DND-41 (cell line): ENCODE data around the gene ALOX12.

ENCODE experiments used
- ATAC-seq: fragments of 200-7000 bp; cut with Tn5 transposase; 3 replicates; pipeline ENCODE4 v1.9.1; 2021; ENCODE audit warnings: low read depth; ENCODE audit not compliant: insufficient read depth
- DNase-seq: peaks from one replicate; pipeline ENCODE4 v3.0.0-alpha.2; 2020
- H2AFZ ChIP-seq: 2 replicates; pipeline ENCODE4 v1.6.0; 2012; ENCODE audit warnings: low read depth, low read length
- H3K27ac ChIP-seq: 2 replicates; pipeline ENCODE4 v1.5.1; 2012; ENCODE audit warnings: low read length, inconsistent platforms
- H3K27me3 ChIP-seq: fragments of 200-600 bp; sonication (generic); 2 replicates; pipeline ENCODE4 v1.6.0; 2012; ENCODE audit warnings: low read length, mild to moderate bottlenecking, inconsistent platforms; ENCODE audit not compliant: insufficient read depth, poor library complexity
- H3K36me3 ChIP-seq: 2 replicates; pipeline ENCODE4 v1.5.1; 2012; ENCODE audit warnings: low read length, inconsistent platforms; ENCODE audit not compliant: insufficient read depth
- H3K4me1 ChIP-seq: 2 replicates; pipeline ENCODE4 v1.5.1; 2012; ENCODE audit warnings: mild to moderate bottlenecking, low read length; ENCODE audit not compliant: insufficient read depth
- H3K4me2 ChIP-seq: 2 replicates; pipeline ENCODE4 v1.6.0; 2012; ENCODE audit warnings: mild to moderate bottlenecking, moderate library complexity, low read length, inconsistent platforms; ENCODE audit not compliant: insufficient read depth
- H3K4me3 ChIP-seq, 2 experiments: fragments of 200-600 bp in 1 of 2; shearing (Covaris generic) in 1 of 2; 2 replicates each; pipeline ENCODE4 v1.5.1; 2012 to 2016; ENCODE audit warnings: inconsistent platforms in 2 of 2, low read length in 2 of 2, mild to moderate bottlenecking in 2 of 2, low read depth in 1 of 2, moderate library complexity in 1 of 2
- H3K79me2 ChIP-seq: 2 replicates; pipeline ENCODE4 v1.6.0; 2012; ENCODE audit warnings: low read length, inconsistent platforms; ENCODE audit not compliant: insufficient read depth
- H3K9ac ChIP-seq: 2 replicates; pipeline ENCODE4 v1.6.0; 2012; ENCODE audit warnings: low read depth, mild to moderate bottlenecking, inconsistent platforms, low read length, moderate library complexity
- H3K9me3 ChIP-seq: 2 replicates; pipeline ENCODE4 v1.5.1; 2012; ENCODE audit warnings: low read length, moderate library complexity, mild to moderate bottlenecking, inconsistent platforms; ENCODE audit not compliant: insufficient read depth, severe bottlenecking
- H4K20me1 ChIP-seq: 2 replicates; pipeline ENCODE4 v1.6.0; 2012; ENCODE audit warnings: low read length; ENCODE audit not compliant: insufficient read depth
- EZH2 ChIP-seq: IDR thresholded peaks from 3 replicates; pipeline ENCODE4 v1.6.1; 2012; ENCODE audit warnings: borderline replicate concordance, low read depth, mild to moderate bottlenecking, moderate library complexity, low read length, inconsistent platforms; ENCODE audit not compliant: severe bottlenecking
- TF ChIP-seq, protein P1 (sequence below): IDR thresholded peaks from 2 replicates; pipeline ENCODE4 v1.5.1; 2012; ENCODE audit warnings: borderline replicate concordance, low read length, moderate library complexity, mild to moderate bottlenecking; ENCODE audit not compliant: poor library complexity, severe bottlenecking; ENCODE audit errors: extremely low read depth

The ALOX12 gene

DNA sequence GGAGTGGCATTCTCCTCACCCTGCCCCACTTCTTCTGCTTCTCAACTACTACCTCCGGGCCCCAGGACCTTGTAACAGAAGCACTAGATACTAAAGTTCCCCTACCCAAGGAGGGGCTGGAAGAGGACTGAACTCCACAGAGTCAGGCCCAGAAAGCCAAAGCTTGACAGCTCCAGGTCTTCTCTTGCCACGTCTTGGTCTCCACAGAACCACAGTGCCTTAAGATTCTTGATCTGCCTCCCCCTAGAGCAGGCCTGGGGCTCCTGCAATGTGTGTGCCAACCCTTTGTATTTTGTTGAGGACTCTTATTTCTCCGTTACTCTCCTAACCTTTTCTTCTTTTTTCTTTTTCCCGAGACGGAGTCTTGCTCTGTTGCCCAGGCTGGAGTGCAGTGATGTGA is 44.0 kb downstream of the ALOX12 start:
- peaks cover 16% of the 10 kb centered on the region for H3K79me2 ChIP-seq
- no peak overlapping the region for H2AFZ ChIP-seq
- no peak for ATAC-seq
- no peaks in the 10 kb centered on the region for H4K20me1 ChIP-seq
- no peaks in the 10 kb centered on the region; the same call in 1 of the 2 replicates for H3K36me3 ChIP-seq
- TF ChIP-seq, protein P1, sequence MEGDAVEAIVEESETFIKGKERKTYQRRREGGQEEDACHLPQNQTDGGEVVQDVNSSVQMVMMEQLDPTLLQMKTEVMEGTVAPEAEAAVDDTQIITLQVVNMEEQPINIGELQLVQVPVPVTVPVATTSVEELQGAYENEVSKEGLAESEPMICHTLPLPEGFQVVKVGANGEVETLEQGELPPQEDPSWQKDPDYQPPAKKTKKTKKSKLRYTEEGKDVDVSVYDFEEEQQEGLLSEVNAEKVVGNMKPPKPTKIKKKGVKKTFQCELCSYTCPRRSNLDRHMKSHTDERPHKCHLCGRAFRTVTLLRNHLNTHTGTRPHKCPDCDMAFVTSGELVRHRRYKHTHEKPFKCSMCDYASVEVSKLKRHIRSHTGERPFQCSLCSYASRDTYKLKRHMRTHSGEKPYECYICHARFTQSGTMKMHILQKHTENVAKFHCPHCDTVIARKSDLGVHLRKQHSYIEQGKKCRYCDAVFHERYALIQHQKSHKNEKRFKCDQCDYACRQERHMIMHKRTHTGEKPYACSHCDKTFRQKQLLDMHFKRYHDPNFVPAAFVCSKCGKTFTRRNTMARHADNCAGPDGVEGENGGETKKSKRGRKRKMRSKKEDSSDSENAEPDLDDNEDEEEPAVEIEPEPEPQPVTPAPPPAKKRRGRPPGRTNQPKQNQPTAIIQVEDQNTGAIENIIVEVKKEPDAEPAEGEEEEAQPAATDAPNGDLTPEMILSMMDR, result no peak
- no peak for TF ChIP-seq EZH2
- H3K4me3 ChIP-seq, result no peak overlapping the region
- DNase-seq, result no peak
- no peaks in the 10 kb centered on the region for H3K27me3 ChIP-seq
- H3K27ac ChIP-seq, result no peak overlapping the region
- no peak overlapping the region for H3K4me2 ChIP-seq
- no peaks in the 10 kb centered on the region for H3K9me3 ChIP-seq
- no peak overlapping the region for H3K9ac ChIP-seq
- H3K4me1 ChIP-seq, result peaks cover 18% of the 10 kb centered on the region

DNA sequence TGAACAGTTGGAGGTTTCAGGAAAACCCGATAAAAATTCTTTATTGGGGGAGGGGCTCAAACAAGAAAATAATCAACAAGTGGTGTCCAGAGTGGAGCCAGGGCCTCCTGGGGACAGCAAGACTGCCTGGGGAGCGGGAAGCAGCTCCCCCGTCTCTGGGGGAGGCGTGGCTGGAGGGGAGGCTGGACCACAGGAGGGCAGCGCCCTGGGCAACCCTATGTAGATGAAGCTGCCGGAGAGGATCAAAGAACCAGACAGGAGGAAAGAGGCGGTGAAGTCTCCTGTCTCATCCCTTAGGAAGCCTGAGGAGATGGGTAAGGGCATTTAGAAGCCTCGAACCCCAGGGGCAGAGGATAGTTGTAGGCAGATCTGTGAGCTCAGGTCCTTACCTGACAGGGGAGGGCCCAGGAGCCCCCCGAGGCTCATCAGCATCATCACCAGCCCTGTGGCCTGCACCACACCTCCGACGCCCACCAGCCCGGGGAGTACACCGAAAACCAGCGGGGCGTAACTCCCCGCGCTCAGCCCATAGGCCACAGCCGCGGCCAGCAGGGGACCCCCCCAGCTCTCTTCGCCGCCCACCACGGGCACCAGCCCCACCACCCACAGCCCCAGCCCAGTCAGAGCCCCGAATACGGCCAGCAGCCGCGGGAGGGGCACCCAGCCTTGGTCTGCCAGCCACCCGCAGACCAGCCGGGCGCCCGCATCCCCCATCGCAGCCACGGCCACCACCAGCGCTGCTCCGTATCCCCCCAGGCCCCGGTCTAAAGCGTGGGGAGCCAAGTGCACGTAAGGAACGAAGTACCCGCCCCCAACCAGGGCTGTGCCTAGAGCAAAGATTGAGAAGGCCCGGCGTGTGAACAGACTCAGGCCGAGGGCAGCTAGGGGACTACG is 46.0 kb downstream of the ALOX12 start:
- no peak overlapping the region for H3K9ac ChIP-seq

DNA sequence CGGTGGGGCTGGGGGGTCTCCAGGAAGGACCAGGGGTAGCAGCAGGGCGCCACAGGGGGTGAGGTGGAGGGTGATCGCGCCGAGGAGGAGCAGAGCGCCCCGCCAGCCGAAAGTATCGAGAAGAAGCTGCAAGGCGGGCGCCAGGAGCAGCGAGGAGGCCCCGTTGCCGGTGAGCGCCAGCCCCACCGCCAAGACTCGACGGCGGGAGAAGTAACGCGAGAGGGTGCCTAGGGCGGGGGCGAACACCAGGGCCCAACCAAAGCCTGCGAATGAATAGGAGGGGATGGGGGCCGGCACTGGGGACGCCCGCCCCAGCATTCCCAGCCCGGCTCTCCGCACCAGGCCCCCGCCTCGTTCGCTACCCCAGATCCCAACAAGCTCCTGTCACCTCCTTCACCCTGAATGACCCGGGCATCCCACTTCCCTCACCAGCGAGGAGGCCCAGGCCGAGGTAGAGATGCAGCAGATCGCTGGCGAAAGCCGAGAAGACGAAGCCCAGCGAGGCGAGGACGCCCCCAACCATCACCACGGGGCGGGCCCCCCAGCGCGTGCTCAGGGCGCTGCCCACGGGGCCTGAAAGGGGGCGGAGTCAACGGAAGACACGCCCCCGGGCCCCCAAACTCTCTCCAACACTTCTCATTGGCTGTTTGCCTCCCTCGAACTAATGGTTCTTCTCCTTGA is 46.8 kb downstream of the ALOX12 start:
- Histone ChIP-seq H3K79me2 (no peaks in the 10 kb centered on the region), H4K20me1 (no peaks in the 10 kb centered on the region), H3K27ac (no peak overlapping the region), H3K4me2 (no peak overlapping the region), H3K27me3 (peaks cover 12% of the 10 kb centered on the region), H3K36me3 (no peaks in the 10 kb centered on the region), H3K9ac (no peak overlapping the region), H3K4me1 (peaks cover 9% of the 10 kb centered on the region), H2AFZ (no peak overlapping the region), H3K4me3 (no peak overlapping the region), H3K9me3 (no peaks in the 10 kb centered on the region)
- no peak for TF ChIP-seq EZH2
- TF ChIP-seq, protein P1, result no peak
- ATAC-seq (no peak), DNase-seq (no peak)

More for the DNA sequence above, 46.0 kb downstream of the ALOX12 start:
- TF ChIP-seq, protein P1, result no peak
- no peak for TF ChIP-seq EZH2
- no peaks in the 10 kb centered on the region for H4K20me1 ChIP-seq
- H3K4me3 ChIP-seq, result no peak overlapping the region
- no peaks in the 10 kb centered on the region for H3K9me3 ChIP-seq
- peaks cover 9% of the 10 kb centered on the region for H3K27me3 ChIP-seq
- no peak overlapping the region for H3K4me2 ChIP-seq
- peaks cover 10% of the 10 kb centered on the region for H3K4me1 ChIP-seq
- H3K36me3 ChIP-seq, result no peaks in the 10 kb centered on the region
- H2AFZ ChIP-seq, result no peak overlapping the region
- DNase-seq, result no peak
- H3K79me2 ChIP-seq, result peaks cover under 1% of the 10 kb centered on the region; the same call in 1 of the 2 replicates
- no peak for ATAC-seq
- H3K27ac ChIP-seq, result no peak overlapping the region
